NT2/D1 (cell line): Measurements from ENCODE around the gene SOCS4.
"Not testable (repeated sequence)": the region's sequence is repeated elsewhere in the genome, so short reads cannot be mapped to it uniquely, and the experiment has no call there.

Source experiments
- DNase-seq: peaks from one replicate; pipeline ENCODE4 v3.0.0-alpha.2; 2011; ENCODE audit warnings: low read depth, low spot score
- H3K27me3 ChIP-seq: 2 replicates; pipeline ENCODE4 v1.6.0; 2011; ENCODE audit warnings: mild to moderate bottlenecking; ENCODE audit not compliant: insufficient read length, insufficient read depth
- H3K36me3 ChIP-seq: 2 replicates; pipeline ENCODE4 v1.6.1; 2011; ENCODE audit warnings: mild to moderate bottlenecking, low read length, mixed read lengths; ENCODE audit not compliant: insufficient read depth, insufficient read length
- H3K4me1 ChIP-seq: 2 replicates; pipeline ENCODE4 v1.5.1; 2011; ENCODE audit not compliant: insufficient read depth, insufficient read length
- H3K4me3 ChIP-seq: 2 replicates; pipeline ENCODE4 v1.5.1; 2011; ENCODE audit warnings: low read depth; ENCODE audit not compliant: insufficient read length
- H3K9ac ChIP-seq: 2 replicates; pipeline ENCODE4 v1.6.0; 2011; ENCODE audit warnings: low read depth; ENCODE audit not compliant: insufficient read length
- H3K9me3 ChIP-seq: 2 replicates; pipeline ENCODE4 v1.5.1; 2011; ENCODE audit warnings: mild to moderate bottlenecking, low read length; ENCODE audit not compliant: insufficient read depth
- SUZ12 ChIP-seq: IDR thresholded peaks from 2 replicates; pipeline ENCODE4 v1.6.1; 2011; ENCODE audit not compliant: insufficient read length, insufficient read depth; ENCODE audit errors: extremely low read depth
- YY1 ChIP-seq: IDR thresholded peaks from 2 replicates; pipeline ENCODE4 v1.6.1; 2011; ENCODE audit not compliant: insufficient read length, insufficient read depth
- ZNF274 ChIP-seq: IDR thresholded peaks from 2 replicates; pipeline ENCODE4 v1.6.1; 2011; ENCODE audit warnings: mild to moderate bottlenecking, low read depth, low read length

The SOCS4 gene

GRCh38 chr14:55052269-55052930 is 25.4 kb downstream of the SOCS4 start:
- Histone ChIP-seq H3K9ac (peak overlapping the region; percentile 99), H3K27me3 (no peaks in the 10 kb centered on the region), H3K36me3 (peaks cover 36% of the 10 kb centered on the region), H3K4me3 (peak overlapping the region; percentile 99), H3K4me1 (no peaks in the 10 kb centered on the region), H3K9me3 (no peaks in the 10 kb centered on the region)
- DNase-seq = no peak
- TF ChIP-seq ZNF274 (no peak), YY1 (no peak), SUZ12 (no peak)

GRCh38 chr14:55053018-55053417 is 26.0 kb downstream of the SOCS4 start:
- no peak for DNase-seq
- Histone ChIP-seq H3K36me3 (peaks cover 40% of the 10 kb centered on the region), H3K27me3 (no peaks in the 10 kb centered on the region), H3K4me3 (peak overlapping the region; percentile 99), H3K9ac (peak overlapping the region; percentile 99), H3K9me3 (no peaks in the 10 kb centered on the region), H3K4me1 (no peaks in the 10 kb centered on the region)
- TF ChIP-seq YY1 = no peak

- Histone ChIP-seq H3K9ac (no peak overlapping the region), H3K4me3 (no peak overlapping the region)
These were observed 26.5 kb downstream of the SOCS4 start for GRCh38 chr14:55053500-55053899.

GRCh38 chr14:55054098-55054497 is 27.1 kb downstream of the SOCS4 start:
- Histone ChIP-seq H3K4me3 (no peak overlapping the region), H3K9ac (no peak overlapping the region), H3K4me1 (no peaks in the 10 kb centered on the region), H3K9me3 (no peaks in the 10 kb centered on the region), H3K27me3 (no peaks in the 10 kb centered on the region), H3K36me3 (peaks cover 49% of the 10 kb centered on the region)
- TF ChIP-seq SUZ12 = no peak
- no peak for DNase-seq

More at GRCh38 chr14:55053500-55053899, 26.5 kb downstream of the SOCS4 start:
- no peaks in the 10 kb centered on the region for H3K9me3 ChIP-seq
- H3K36me3 ChIP-seq = peaks cover 45% of the 10 kb centered on the region
- H3K4me1 ChIP-seq = no peaks in the 10 kb centered on the region
- TF ChIP-seq ZNF274 (no peak), SUZ12 (no peak), YY1 (no peak)
- H3K27me3 ChIP-seq = no peaks in the 10 kb centered on the region
- DNase-seq = no peak

GRCh38 chr14:55057919-55058318 is 30.9 kb downstream of the SOCS4 start:
- Histone ChIP-seq H3K27me3 (no peaks in the 10 kb centered on the region), H3K9ac (no peak overlapping the region), H3K4me3 (no peak overlapping the region), H3K9me3 (no peaks in the 10 kb centered on the region), H3K36me3 (peaks cover 79% of the 10 kb centered on the region), H3K4me1 (no peaks in the 10 kb centered on the region)
- no peak for DNase-seq
- no peak for TF ChIP-seq YY1
- no peak for TF ChIP-seq ZNF274
- TF ChIP-seq SUZ12 = no peak

GRCh38 chr14:55059333-55059732 is 32.3 kb downstream of the SOCS4 start:
- Histone ChIP-seq H3K9ac (no peak overlapping the region), H3K9me3 (no peaks in the 10 kb centered on the region), H3K4me3 (no peak overlapping the region), H3K4me1 (no peaks in the 10 kb centered on the region), H3K27me3 (no peaks in the 10 kb centered on the region), H3K36me3 (peaks cover 79% of the 10 kb centered on the region)
- DNase-seq = no peak
- TF ChIP-seq ZNF274 (no peak), YY1 (no peak)

- Histone ChIP-seq H3K4me3 (no peak overlapping the region), H3K36me3 (peaks cover 78% of the 10 kb centered on the region), H3K27me3 (no peaks in the 10 kb centered on the region), H3K9ac (no peak overlapping the region), H3K4me1 (no peaks in the 10 kb centered on the region), H3K9me3 (no peaks in the 10 kb centered on the region)
- DNase-seq = no peak
- TF ChIP-seq YY1 = no peak
These were observed 35.7 kb downstream of the SOCS4 start for GRCh38 chr14:55062517-55063351.

- H3K4me3 ChIP-seq, H3K4me1 ChIP-seq, H3K27me3 ChIP-seq, H3K9me3 ChIP-seq, DNase-seq, H3K9ac ChIP-seq: not testable (repeated sequence)
- peaks cover 59% of the 10 kb centered on the region for H3K36me3 ChIP-seq
These were observed 37.9 kb downstream of the SOCS4 start for GRCh38 chr14:55064896-55065295.
